Measurements from ENCODE around the gene CALML3.

The CALML3 gene

GRCh38 chr10:5559642-5560141 is 34.9 kb downstream of the CALML3 start:
- Histone ChIP-seq H3K9me3 (ENCODE audit: low read length) (no peaks in the 10 kb centered on the region), H3K27ac (ENCODE audit: low read depth, low read length, poor library complexity, severe bottlenecking) (no peak overlapping the region), H3K4me2 (ENCODE audit: low read length) (no peak overlapping the region), H3K4me3 (ENCODE audit: low read depth, low read length, poor library complexity, severe bottlenecking) (no peak overlapping the region), H3K4me1 (ENCODE audit: insufficient read depth, low read length, severe bottlenecking) (peaks cover 9% of the 10 kb centered on the region), H2AFZ (ENCODE audit: low read length) (no peak overlapping the region), H3K79me2 (ENCODE audit: insufficient read depth, low read length) (no peaks in the 10 kb centered on the region), H3K27me3 (ENCODE audit: insufficient read depth, low read length) (peaks cover 10% of the 10 kb centered on the region; the same call in 1 of the 2 replicates), H3K9ac (ENCODE audit: low read length) (no peak overlapping the region), H4K20me1 (ENCODE audit: insufficient read depth, low read length) (no peaks in the 10 kb centered on the region), H3K36me3 (ENCODE audit: insufficient read depth, low read length) (no peaks in the 10 kb centered on the region), H3K9me2 (ENCODE audit: low read depth, low read length) (no peaks in the 10 kb centered on the region), H3F3A (ENCODE audit: insufficient read depth, low read length) (no peaks in the 10 kb centered on the region)
- TF ChIP-seq EZH2 (IDR thresholded peaks at IDR 0.05; ENCODE audit: borderline replicate concordance, low read length) (no peak), CTCF (IDR thresholded peaks at IDR 0.05; ENCODE audit: low read length) (no peak)

DNA sequence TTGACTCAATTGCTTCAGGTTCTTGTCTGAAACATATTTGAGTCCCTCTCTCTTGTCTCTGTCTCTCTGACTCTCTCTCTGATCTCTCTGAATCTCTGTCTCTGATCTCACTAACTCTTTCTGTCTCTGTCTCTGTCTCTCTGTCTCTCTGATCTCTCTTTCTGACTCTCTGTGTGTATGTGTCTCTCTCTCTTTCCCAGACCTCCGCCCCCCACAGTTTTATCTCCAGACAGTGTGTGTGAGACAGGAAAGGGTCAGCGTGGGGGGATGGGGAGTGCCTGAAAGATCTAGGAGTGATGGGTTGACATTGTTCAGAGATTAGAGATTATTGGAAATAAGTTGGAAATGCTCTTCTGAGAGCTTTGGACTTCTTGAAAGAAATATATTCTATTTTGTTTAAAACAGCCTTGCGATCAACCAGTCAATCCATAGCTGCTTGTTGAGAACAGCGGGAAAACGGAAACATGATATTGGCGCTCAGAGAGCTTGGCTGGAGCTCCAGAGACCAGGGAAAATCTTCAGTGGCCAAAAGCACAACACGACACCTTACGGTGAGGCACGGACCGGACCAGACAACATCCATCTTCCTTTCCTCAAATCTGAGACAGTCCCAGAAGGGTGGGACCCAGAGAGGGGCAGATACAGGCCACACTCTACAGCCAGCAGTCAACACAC is 35.5 kb downstream of the CALML3 start:
- Histone ChIP-seq H3K27ac (ENCODE audit: low read depth, low read length, poor library complexity, severe bottlenecking) (no peak overlapping the region), H3F3A (ENCODE audit: insufficient read depth, low read length) (no peaks in the 10 kb centered on the region), H3K4me1 (ENCODE audit: insufficient read depth, low read length, severe bottlenecking) (peaks cover 10% of the 10 kb centered on the region), H3K4me2 (ENCODE audit: low read length) (no peak overlapping the region), H3K9ac (ENCODE audit: low read length) (no peak overlapping the region), H3K9me3 (ENCODE audit: low read length) (no peaks in the 10 kb centered on the region), H3K79me2 (ENCODE audit: insufficient read depth, low read length) (no peaks in the 10 kb centered on the region), H4K20me1 (ENCODE audit: insufficient read depth, low read length) (no peaks in the 10 kb centered on the region), H3K4me3 (ENCODE audit: low read depth, low read length, poor library complexity, severe bottlenecking) (no peak overlapping the region), H2AFZ (ENCODE audit: low read length) (no peak overlapping the region), H3K9me2 (ENCODE audit: low read depth, low read length) (no peaks in the 10 kb centered on the region), H3K27me3 (ENCODE audit: insufficient read depth, low read length) (peaks cover 10% of the 10 kb centered on the region; the same call in 1 of the 2 replicates), H3K36me3 (ENCODE audit: insufficient read depth, low read length) (no peaks in the 10 kb centered on the region)
- no peak for TF ChIP-seq EZH2 (IDR thresholded peaks at IDR 0.05; ENCODE audit: borderline replicate concordance, low read length)
- no peak for TF ChIP-seq CTCF (IDR thresholded peaks at IDR 0.05; ENCODE audit: low read length)

GRCh38 chr10:5560817-5561703 is 36.3 kb downstream of the CALML3 start:
- H3K27ac ChIP-seq (ENCODE audit: low read depth, low read length, poor library complexity, severe bottlenecking) = no peak overlapping the region
- H3K4me3 ChIP-seq (ENCODE audit: low read depth, low read length, poor library complexity, severe bottlenecking) = no peak overlapping the region

More at GRCh38 chr10:5560817-5561703, 36.3 kb downstream of the CALML3 start:
- Histone ChIP-seq H3K9me2 (ENCODE audit: low read depth, low read length) (no peaks in the 10 kb centered on the region), H3F3A (ENCODE audit: insufficient read depth, low read length) (no peaks in the 10 kb centered on the region), H3K36me3 (ENCODE audit: insufficient read depth, low read length) (no peaks in the 10 kb centered on the region), H3K9me3 (ENCODE audit: low read length) (no peaks in the 10 kb centered on the region), H3K4me2 (ENCODE audit: low read length) (no peak overlapping the region), H3K9ac (ENCODE audit: low read length) (no peak overlapping the region), H3K79me2 (ENCODE audit: insufficient read depth, low read length) (no peaks in the 10 kb centered on the region), H3K4me1 (ENCODE audit: insufficient read depth, low read length, severe bottlenecking) (peaks cover 10% of the 10 kb centered on the region), H4K20me1 (ENCODE audit: insufficient read depth, low read length) (no peaks in the 10 kb centered on the region), H2AFZ (ENCODE audit: low read length) (no peak overlapping the region), H3K27me3 (ENCODE audit: insufficient read depth, low read length) (peaks cover 10% of the 10 kb centered on the region; the same call in 1 of the 2 replicates)
- TF ChIP-seq CTCF (IDR thresholded peaks at IDR 0.05; ENCODE audit: low read length) = no peak
- TF ChIP-seq EZH2 (IDR thresholded peaks at IDR 0.05; ENCODE audit: borderline replicate concordance, low read length) = no peak

Measured in OCI-LY1 (cell line).